Liver (tissue), 9 donors: ENCODE results near the gene TTC33. TPM values are rescaled to one million over a fixed set of nuclear protein-coding genes. Genes with fewer than 3 reads are reported as not detected.

ENCODE experiments used
- DNase-seq: peaks from one replicate; pipeline ENCODE4 v3.0.0-alpha.2; 2017; ENCODE audit warnings: low spot score
- H3K27ac ChIP-seq, 2 donors: one replicate each; pipeline ENCODE4 v1.7.0; 2013; ENCODE audit warnings: inconsistent platforms in 2 of 2, low read length in 2 of 2, control low read depth in 1 of 2, low read depth in 1 of 2, mild to moderate bottlenecking in 1 of 2
- H3K27me3 ChIP-seq, 4 donors: one replicate each; pipeline versions ENCODE4 v1.6.1 to v1.7.0; 2013; ENCODE audit warnings: low read length in 3 of 4, inconsistent platforms in 1 of 4, mild to moderate bottlenecking in 1 of 4, moderate library complexity in 1 of 4; ENCODE audit not compliant: control insufficient read depth in 4 of 4, insufficient read depth in 4 of 4
- H3K36me3 ChIP-seq, 4 donors: one replicate each; pipeline versions ENCODE4 v1.6.1 to v1.7.0; 2013; ENCODE audit warnings: low read length in 3 of 4, mild to moderate bottlenecking in 3 of 4, low read depth in 1 of 4, moderate library complexity in 1 of 4; ENCODE audit not compliant: control insufficient read depth in 4 of 4, insufficient read depth in 3 of 4
- H3K4me1 ChIP-seq, 4 donors: one replicate each; pipeline versions ENCODE4 v1.6.1 to v1.7.0; 2013; ENCODE audit warnings: low read length in 3 of 4, mild to moderate bottlenecking in 3 of 4, moderate library complexity in 1 of 4; ENCODE audit not compliant: control insufficient read depth in 4 of 4, insufficient read depth in 4 of 4
- H3K4me3 ChIP-seq, 3 donors: one replicate each; pipeline versions ENCODE4 v1.6.1 to v1.7.0; 2013; ENCODE audit warnings: low read length in 3 of 3, control low read depth in 1 of 3, low read depth in 1 of 3, mild to moderate bottlenecking in 1 of 3
- H3K9ac ChIP-seq, 2 donors: one replicate each; pipeline ENCODE4 v1.7.0; 2013; ENCODE audit warnings: low read length in 2 of 2, mild to moderate bottlenecking in 2 of 2, moderate library complexity in 2 of 2, control low read depth in 1 of 2, low read depth in 1 of 2
- H3K9me3 ChIP-seq, 4 donors: one replicate each; pipeline versions ENCODE4 v1.6.1 to v1.7.0; 2013; ENCODE audit warnings: low read length in 3 of 4; ENCODE audit not compliant: control insufficient read depth in 4 of 4
- CTCF ChIP-seq: fragments of 150-350 bp; IDR thresholded peaks from 2 replicates; pipeline ENCODE4 v1.5.1; 2017; ENCODE audit warnings: improper control_type of control experiment, low read depth, low read length; ENCODE audit not compliant: missing input control
- EGR1 ChIP-seq, 2 donors: IDR thresholded peaks; 2 replicates each; pipeline ENCODE4 v1.6.1; 2016 to 2018; ENCODE audit warnings: antibody characterized with exemption in 2 of 2, low read depth in 2 of 2
- FOXA1 ChIP-seq: IDR thresholded peaks from 2 replicates; pipeline ENCODE4 v1.6.1; 2016; ENCODE audit warnings: antibody characterized with exemption
- FOXA2 ChIP-seq: IDR thresholded peaks from 2 replicates; pipeline ENCODE4 v1.6.1; 2016; ENCODE audit warnings: antibody characterized with exemption
- GABPA ChIP-seq, 2 donors: IDR thresholded peaks in 1 of 2; conservative IDR thresholded peaks in 1 of 2; 2 replicates each; pipeline ENCODE4 v1.6.1; 2016; ENCODE audit warnings: antibody characterized with exemption in 2 of 2, mild to moderate bottlenecking in 1 of 2, moderate library complexity in 1 of 2
- JUND ChIP-seq, 2 donors: IDR thresholded peaks; 2 replicates each; pipeline ENCODE4 v1.6.1; 2016; ENCODE audit warnings: antibody characterized with exemption in 2 of 2
- NR2F2 ChIP-seq: IDR thresholded peaks from 2 replicates; pipeline ENCODE4 v1.6.1; 2016; ENCODE audit warnings: antibody characterized with exemption
- RAD21 ChIP-seq, 2 donors: IDR thresholded peaks; 2 replicates each; pipeline ENCODE4 v1.6.1; 2016; ENCODE audit warnings: antibody characterized with exemption in 2 of 2, mild to moderate bottlenecking in 2 of 2
- REST ChIP-seq: IDR thresholded peaks from 2 replicates; pipeline ENCODE4 v1.6.1; 2016; ENCODE audit warnings: antibody characterized with exemption, mild to moderate bottlenecking
- SP1 ChIP-seq: IDR thresholded peaks from 2 replicates; pipeline ENCODE4 v1.6.1; 2018; ENCODE audit warnings: antibody characterized with exemption, mild to moderate bottlenecking
- TAF1 ChIP-seq: conservative IDR thresholded peaks from 2 replicates; pipeline ENCODE4 v1.6.1; 2016; ENCODE audit warnings: antibody characterized with exemption, mild to moderate bottlenecking
- YY1 ChIP-seq: IDR thresholded peaks from 2 replicates; pipeline ENCODE4 v1.6.1; 2016; ENCODE audit warnings: antibody characterized with exemption, mild to moderate bottlenecking
- ZBTB33 ChIP-seq: IDR thresholded peaks from 2 replicates; pipeline ENCODE4 v1.6.1; 2016; ENCODE audit warnings: antibody characterized with exemption
- WGBS: extraction: QIAGEN DNeasy Blood & Tissue Kit; methylation state at CpG from one replicate; pipeline ENCODE4 v1.1.7; 2013; 5-methylcytosine and 5-hydroxymethylcytosine counted together
- polyA plus RNA-seq, 2 donors: library from polyadenylated mRNA; stranded (reverse) in 1 of 2; unstranded in 1 of 2; fragments of 200-250 nt in 1 of 2; fragments of >200 nt in 1 of 2; fragmentation: Nextera tagmentation in 1 of 2; extraction: Ambion mirVana in 1 of 2; gene quantifications; one replicate each; pipeline versions ENCODE4 v1.2.1 to v1.2.3, GENCODE V29; 2013 to 2015
- total RNA-seq, 2 donors: library from RNA; depleted of rRNA; stranded (reverse); fragments of >200 nt; gene quantifications; one replicate each; pipeline ENCODE4 v1.2.3, GENCODE V29; 2014
- TF ChIP-seq, protein P1 (sequence below): IDR thresholded peaks from 2 replicates; pipeline ENCODE4 v1.6.1; 2016; ENCODE audit warnings: antibody characterized with exemption
- donor health status: healthy.
- donor health status: healthy.
- donor health status: healthy.
- donor health status: healthy.
- donor health status: healthy.

The TTC33 gene
- total and polyA plus RNA-seq, 4 donors: 4.3 to 12.0 (median 7.6) TPM

GRCh38 chr5:40778133-40778532 is 22.4 kb upstream of the TTC33 start:
- no peaks in the 10 kb centered on the region for H3K27me3 ChIP-seq
- H3K9me3 ChIP-seq: no peaks in the 10 kb centered on the region
- no peak overlapping the region for H3K9ac ChIP-seq
- WGBS: 94% methylated on average over 1 of the region's 1 CpG
- no peak for DNase-seq
- TF ChIP-seq GABPA (IDR thresholded peaks at IDR 0.05 in 1 of 2, conservative IDR thresholded peaks at IDR 0.05 in 1 of 2): no peak
- no peak for TF ChIP-seq FOXA1
- TF ChIP-seq, protein P1, sequence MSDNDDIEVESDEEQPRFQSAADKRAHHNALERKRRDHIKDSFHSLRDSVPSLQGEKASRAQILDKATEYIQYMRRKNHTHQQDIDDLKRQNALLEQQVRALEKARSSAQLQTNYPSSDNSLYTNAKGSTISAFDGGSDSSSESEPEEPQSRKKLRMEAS: no peak
- TF ChIP-seq RAD21 (IDR thresholded peaks at IDR 0.05): no peak
- TF ChIP-seq REST: no peak
- no peak for TF ChIP-seq JUND (IDR thresholded peaks at IDR 0.05)
- TF ChIP-seq SP1: no peak
- TF ChIP-seq CTCF: no peak
- TF ChIP-seq EGR1 (IDR thresholded peaks at IDR 0.05; ENCODE audit: low read depth in 2 of 2): no peak
- TF ChIP-seq ZBTB33: no peak
- no peak for TF ChIP-seq FOXA2
- TF ChIP-seq YY1: no peak
- H3K36me3 ChIP-seq: peaks cover 1 to 15% (median 7%) of the 10 kb centered on the region in 4 donors
- H3K4me1 ChIP-seq: peaks cover 11 to 38% (median 24%) of the 10 kb centered on the region in 4 donors
- no peak overlapping the region for H3K27ac ChIP-seq
- H3K4me3 ChIP-seq: no peak overlapping the region

DNA sequence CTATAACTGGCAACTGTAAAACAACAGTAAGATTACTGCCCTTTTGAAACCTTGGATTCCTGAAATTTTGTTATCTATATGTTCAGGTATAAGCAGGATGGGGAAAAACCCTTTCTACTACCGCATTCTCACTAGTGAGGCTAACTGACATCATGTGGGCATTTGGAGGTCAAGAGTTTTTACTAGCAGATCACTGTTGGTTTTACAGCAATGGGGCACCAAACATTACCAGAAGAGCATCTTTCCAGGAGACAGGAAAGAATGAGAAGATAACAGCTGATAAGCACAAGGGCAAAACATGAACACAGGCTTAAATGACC is 20.9 kb upstream of the TTC33 start:
- Histone ChIP-seq H3K27me3 (no peaks in the 10 kb centered on the region), H3K36me3 (peaks cover 0 to 20% (median 11%) of the 10 kb centered on the region in 4 donors), H3K4me3 (no peak overlapping the region), H3K9me3 (no peaks in the 10 kb centered on the region), H3K9ac (no peak overlapping the region), H3K27ac (no peak overlapping the region), H3K4me1 (peaks cover 11 to 32% (median 24%) of the 10 kb centered on the region in 4 donors)
- DNase-seq: no peak
- no peak for TF ChIP-seq FOXA1
- no peak for TF ChIP-seq JUND (IDR thresholded peaks at IDR 0.05)
- TF ChIP-seq GABPA (IDR thresholded peaks at IDR 0.05 in 1 of 2, conservative IDR thresholded peaks at IDR 0.05 in 1 of 2): no peak
- TF ChIP-seq FOXA2: no peak
- TF ChIP-seq NR2F2: no peak
- no peak for TF ChIP-seq TAF1
- TF ChIP-seq CTCF: no peak
- WGBS: 82% methylated on average over 1 of the region's 1 CpG
